Inferior parietal cortex (tissue), 1 donor: ENCODE data around the gene SEC14L1.

Source experiments
- DNase-seq: peaks from one replicate; pipeline ENCODE4 v3.0.0-alpha.2; 2016; ENCODE audit errors: extremely low spot score

The SEC14L1 gene

DNA sequence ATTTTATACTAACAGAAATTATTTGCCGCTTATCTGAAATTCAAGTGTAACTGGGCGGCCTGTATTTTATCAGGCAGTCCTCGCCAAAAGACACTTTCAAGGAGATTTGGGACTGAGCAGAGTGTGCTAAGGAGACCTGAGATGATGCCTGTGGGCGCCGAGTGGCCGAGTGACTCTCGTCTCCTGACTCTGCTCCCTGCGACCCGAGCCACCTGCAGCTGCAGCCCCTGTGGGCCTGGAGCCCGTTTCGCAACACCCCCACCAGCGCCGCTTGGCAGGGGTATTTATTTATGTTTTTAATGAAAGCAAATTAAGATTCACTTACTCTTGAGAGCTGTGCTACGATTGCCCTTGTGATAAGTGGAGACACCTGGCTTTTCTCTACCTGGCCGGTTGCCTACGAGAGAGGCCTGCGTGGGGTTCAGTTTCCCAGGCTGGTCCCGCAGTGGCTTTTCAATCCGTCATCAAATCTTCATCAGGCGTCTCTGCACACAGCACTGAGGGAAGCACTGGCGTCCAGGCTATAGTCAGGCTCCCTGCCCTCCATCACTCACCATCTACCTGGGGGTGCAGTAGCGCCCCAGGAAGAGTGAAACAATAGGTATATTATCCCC lies 124.0 kb downstream of the SEC14L1 start:
- no peak for DNase-seq

- no peak for DNase-seq
Measured at GRCh38 chr17:77266213-77266612, 125.4 kb downstream of the SEC14L1 start.
